ENCODE measurements around the gene ALDOB.
"Not testable (repeated sequence)": the region's sequence is repeated elsewhere in the genome, so short reads cannot be mapped to it uniquely, and the experiment has no call there.

ALDOB gene

DNA sequence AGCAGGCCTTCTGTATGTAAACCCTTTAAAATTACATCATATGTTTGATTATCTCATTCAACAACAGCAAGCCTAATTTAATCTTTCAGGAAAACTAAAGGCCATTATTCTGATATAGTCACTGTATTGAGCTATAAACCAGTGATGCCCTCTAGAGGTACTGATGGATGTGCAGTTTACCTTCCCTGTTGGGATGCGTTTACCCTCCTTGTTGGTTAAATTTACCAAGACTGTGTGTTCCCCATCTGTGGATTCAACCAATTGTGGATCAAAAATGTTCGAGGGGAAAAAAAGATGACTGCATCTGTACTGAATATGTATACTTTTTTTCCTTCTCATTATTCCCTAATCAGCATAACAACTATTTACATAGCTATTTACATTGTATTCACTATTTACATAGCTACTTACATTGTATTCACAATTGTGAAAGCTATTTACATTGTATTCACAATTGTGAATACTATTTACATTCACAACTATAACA is 47.0 kb downstream of the ALDOB start:
- H3K4me3 ChIP-seq (ENCODE audit: low read depth, low read length), result no peak overlapping the region

GRCh38 chr9:101387871-101388506 is 47.6 kb downstream of the ALDOB start:
- no peak overlapping the region for H3K4me3 ChIP-seq (ENCODE audit: low read depth, low read length)

DNA sequence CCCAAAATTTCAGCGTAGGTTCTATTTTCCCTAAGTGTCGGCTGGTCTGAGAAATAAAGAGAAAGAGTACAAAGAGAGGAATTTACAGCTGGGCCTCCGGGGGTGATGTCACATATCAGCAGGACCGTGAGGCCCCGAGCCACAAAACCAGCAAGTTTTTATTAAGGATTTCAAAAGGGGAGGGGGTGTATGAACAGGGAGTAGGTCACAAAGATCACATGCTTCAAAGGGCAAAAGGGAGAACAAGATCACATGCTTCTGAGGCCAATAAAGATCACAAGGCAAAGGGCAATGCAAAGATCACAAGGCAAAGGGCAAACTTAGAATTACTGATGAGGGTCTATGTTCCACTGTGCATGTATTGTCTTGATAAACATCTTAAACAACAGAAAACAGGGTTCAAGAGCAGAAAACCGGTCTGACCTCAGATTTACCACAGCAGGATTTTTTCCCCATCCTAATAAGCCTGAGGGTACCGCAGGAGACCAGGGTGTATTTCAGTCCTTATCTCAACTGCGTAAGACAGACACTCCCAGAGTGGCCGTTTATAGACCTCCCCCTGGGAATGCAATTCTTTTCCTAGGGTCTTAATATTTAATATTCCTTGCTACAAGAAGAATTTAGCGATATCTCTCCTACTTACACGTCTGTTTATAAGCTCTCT is 50.6 kb downstream of the ALDOB start, which contains the start of gene BAAT:
Gene BAAT (minus strand): TSS at position 134 of the 664 bp plus-strand sequence. CDS start 13,602 bp downstream, outside the sequence.
- not testable (repeated sequence) for H3K4me3 ChIP-seq (ENCODE audit: low read depth, low read length)

- no peak overlapping the region for H3K4me3 ChIP-seq (ENCODE audit: low read depth, low read length)
These were observed 52.2 kb downstream of the ALDOB start for GRCh38 chr9:101383361-101383760.

DNA sequence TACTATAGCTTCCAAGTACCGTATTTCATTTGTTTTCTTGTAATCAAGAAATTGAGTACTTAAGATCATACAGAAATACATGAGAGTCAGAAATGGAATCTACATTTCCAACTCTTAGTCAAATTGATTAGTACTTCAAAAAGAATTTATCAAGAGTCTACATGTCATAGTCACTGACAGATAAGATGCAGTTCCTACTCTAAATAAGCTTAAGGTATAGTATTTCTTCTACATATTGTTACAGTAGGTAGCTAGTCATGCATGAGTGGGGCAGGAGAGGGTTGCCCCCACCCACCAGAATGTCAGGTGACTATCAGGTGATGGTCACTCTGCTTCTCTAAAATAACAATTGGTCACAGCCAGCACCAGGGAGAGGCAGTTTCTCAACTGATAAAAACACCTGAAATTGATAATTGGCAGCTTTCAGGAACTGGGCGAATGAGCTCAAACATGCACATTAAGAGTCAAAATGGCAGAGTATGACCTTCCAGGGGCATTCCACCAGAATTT is 53.7 kb downstream of the ALDOB start:
- H3K4me3 ChIP-seq (ENCODE audit: low read depth, low read length), result no peak overlapping the region

DNA sequence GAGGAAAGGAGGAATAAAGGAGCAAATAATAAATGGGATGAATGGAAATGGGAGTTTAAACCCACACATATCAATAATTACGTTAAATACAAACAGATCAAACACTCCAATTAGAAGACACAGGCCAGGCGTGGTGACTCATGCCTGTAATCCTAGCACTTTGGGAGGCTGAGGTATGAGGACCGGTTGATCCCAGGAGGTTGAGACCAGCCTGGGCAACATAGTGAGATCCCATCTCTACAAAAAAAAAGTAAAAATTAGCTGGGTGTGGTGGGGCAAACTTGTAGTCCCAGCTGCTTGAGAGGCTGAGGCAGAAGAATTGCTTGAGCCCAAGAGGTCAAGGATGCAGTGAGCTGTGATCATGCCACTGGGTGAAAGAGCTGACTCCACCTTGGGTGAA is 54.5 kb downstream of the ALDOB start:
- no peak overlapping the region for H3K4me3 ChIP-seq (ENCODE audit: low read depth, low read length)

DNA sequence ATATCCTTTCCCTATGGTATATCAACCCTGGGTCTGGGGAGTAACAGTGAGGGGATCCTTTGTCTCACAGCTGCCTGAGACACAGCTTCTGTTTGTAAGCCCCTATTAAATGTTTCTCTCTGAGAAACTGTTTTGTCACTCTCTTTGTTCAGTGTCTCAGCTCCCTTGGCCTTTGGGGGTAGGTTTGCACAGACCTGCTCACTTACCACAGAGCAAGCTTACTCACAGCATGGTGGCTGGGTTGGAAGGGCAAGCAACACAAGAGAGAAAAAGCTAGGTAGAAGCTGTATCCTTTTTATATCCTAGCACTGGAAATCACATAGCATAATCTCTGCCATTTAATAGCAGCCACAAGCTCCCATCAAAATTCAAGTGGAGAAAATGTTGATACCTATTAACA is 55.3 kb downstream of the ALDOB start:
- no peak overlapping the region for H3K4me3 ChIP-seq (ENCODE audit: low read depth, low read length)

- H3K4me3 ChIP-seq (ENCODE audit: low read depth, low read length), result no peak overlapping the region
These were observed 59.3 kb downstream of the ALDOB start for GRCh38 chr9:101376111-101376848.

DNA sequence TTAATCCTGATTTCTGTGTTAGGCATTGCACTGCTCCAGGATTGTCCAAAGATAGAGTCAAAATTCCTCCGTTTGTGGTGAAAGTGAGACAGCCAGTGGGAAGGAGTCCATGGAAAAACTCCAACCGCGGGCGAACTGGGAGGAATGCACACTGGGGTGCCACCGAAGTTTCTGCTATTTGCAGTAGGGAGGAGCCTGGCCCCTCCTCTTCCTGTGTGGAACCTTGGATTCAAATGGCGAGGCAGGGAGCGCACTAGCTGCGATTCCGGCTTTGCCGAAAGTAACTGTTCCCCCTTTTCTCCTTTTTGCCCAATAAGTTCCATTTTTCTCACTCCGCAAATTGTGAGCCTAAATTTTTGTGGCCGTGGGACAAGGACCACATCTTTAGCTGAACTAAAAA is 60.0 kb downstream of the ALDOB start:
- no peak overlapping the region for H3K4me3 ChIP-seq (ENCODE audit: low read depth, low read length)

- no peak overlapping the region for H3K4me3 ChIP-seq (ENCODE audit: low read depth, low read length)
These were observed 63.1 kb downstream of the ALDOB start for GRCh38 chr9:101372327-101373118.

DNA sequence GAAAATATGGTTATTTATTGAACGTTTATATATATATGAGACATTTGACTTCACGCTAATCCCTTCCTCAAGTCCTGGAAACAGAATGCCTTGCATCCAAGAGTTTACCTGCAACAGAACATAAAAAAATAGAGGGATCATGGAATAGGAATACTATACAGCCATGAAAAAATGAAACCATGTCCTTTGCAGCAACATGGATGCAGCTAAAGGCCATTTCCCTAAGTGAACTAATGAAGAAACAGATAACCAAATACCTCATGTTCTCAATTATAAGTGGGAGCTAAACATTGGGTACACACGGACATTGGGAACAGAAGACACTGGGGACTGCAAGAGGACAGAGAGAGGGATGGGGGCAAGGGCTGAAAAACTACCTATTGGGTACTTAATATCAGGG is 63.8 kb downstream of the ALDOB start:
- H3K4me3 ChIP-seq (ENCODE audit: low read depth, low read length), result no peak overlapping the region

Measured in iPS-11a (cell line).